Measurements from ENCODE around the gene LITAF. TPM values are rescaled to one million over a fixed set of nuclear protein-coding genes. Genes with fewer than 3 reads are reported as not detected.

The LITAF gene
- polyA plus RNA-seq, 2 of the 4 experiments (the other 2 are of a cell fraction) = 197 to 227 TPM

- DNase-seq (ENCODE audit: low read depth in 1 of 2, low spot score in 1 of 2) (no peak), ATAC-seq (no peak), FAIRE-seq (no peak)
- Histone ChIP-seq H3K4me2 (no peak overlapping the region), H3K4me3 (no peak overlapping the region), H3K9me3 (peaks cover 21% of the 10 kb centered on the region), H3K4me1 (peaks cover 47% of the 10 kb centered on the region), H3K27ac (peak overlapping the region; percentile 50 to 80)
- no peak for TF ChIP-seq ZC3H11A (IDR thresholded peaks at IDR 0.05)
- TF ChIP-seq HDAC2 (IDR thresholded peaks at IDR 0.05) = no peak
- no peak for TF ChIP-seq RFX5 (IDR thresholded peaks at IDR 0.05)
- no peak for TF ChIP-seq PBX3 (IDR thresholded peaks at IDR 0.05)
- TF ChIP-seq HES2 (IDR thresholded peaks at IDR 0.05) = no peak
- no peak for TF ChIP-seq TP53 (CRISPR knock-in tag; IDR thresholded peaks at IDR 0.05)
- TF ChIP-seq RARB (CRISPR knock-in tag; IDR thresholded peaks at IDR 0.05) = no peak
- no peak for TF ChIP-seq REST (IDR thresholded peaks at IDR 0.05)
- no peak for TF ChIP-seq FOXS1 (CRISPR knock-in tag; IDR thresholded peaks at IDR 0.05)
- TF ChIP-seq JUNB (IDR thresholded peaks at IDR 0.05) = no peak
- no peak for TF ChIP-seq CBX2 (IDR thresholded peaks at IDR 0.05; ENCODE audit: borderline replicate concordance, low read depth)
- TF ChIP-seq HEYL (CRISPR knock-in tag; IDR thresholded peaks at IDR 0.05) = no peak
- no peak for TF ChIP-seq KDM5A (IDR thresholded peaks at IDR 0.05)
- no peak for TF ChIP-seq ZNF302 (CRISPR knock-in tag; IDR thresholded peaks at IDR 0.05)
- TF ChIP-seq RAD21 (conservative IDR thresholded peaks at IDR 0.05 in 1 of 2, IDR thresholded peaks at IDR 0.05 in 1 of 2) = no peak
- TF ChIP-seq BHLHE40 (IDR thresholded peaks at IDR 0.05; ENCODE audit: low read depth, low read length) = no peak
- no peak for TF ChIP-seq SREBF2 (IDR thresholded peaks at IDR 0.05)
- 87% methylated on average over 3 of the region's 3 CpGs for whole genome bisulfite sequencing (ENCODE audit: missing lambda C conversion rate)
- ChIA-PET POLR2A (interaction anchor here (1.0 kb wide), 1 partner anchor 35 kb away, joined by 4 read pairs; the partner anchor contains the start of gene LITAF), CTCF (interaction anchor here (1.0 to 1.1 kb wide), 2 partner anchors 89 to 92 kb away, joined by 3 to 4 read pairs; no protein-coding TSS in a partner anchor)
Observed at GRCh38 chr16:11551842-11552241, 34.9 kb downstream of the LITAF start.

- Histone ChIP-seq H3K9me3 (peaks cover 12% of the 10 kb centered on the region), H3K27ac (peak overlapping the region; percentile 50 to 80), H3K4me2 (no peak overlapping the region), H3K4me3 (no peak overlapping the region), H3K4me1 (peaks cover 56% of the 10 kb centered on the region)
- no peak for FAIRE-seq
- ATAC-seq = peak in 1 of 2 experiments; percentile 6; a peak in 1 of 6 replicates
- ChIA-PET CTCF (interaction anchor here (1.0 kb wide), 1 partner anchor 90 kb away, joined by 3 read pairs; no protein-coding TSS in a partner anchor), POLR2A (interaction anchor here (1.0 kb wide), 1 partner anchor 36 kb away, joined by 4 read pairs; the partner anchor contains the start of gene LITAF)
- 77% methylated on average over 13 of the region's 13 CpGs for WGBS (ENCODE audit: missing lambda C conversion rate)
- DNase-seq (ENCODE audit: low read depth in 1 of 2, low spot score in 1 of 2) = peak in 1 of 2 experiments; percentile 57
- TF ChIP-seq REST (IDR thresholded peaks at IDR 0.05) (no peak), RNF2 (IDR thresholded peaks at IDR 0.05; ENCODE audit: borderline replicate concordance, low read depth) (no peak), POLR2A (IDR thresholded peaks at IDR 0.05; ENCODE audit: low read length) (no peak), ZNF302 (CRISPR knock-in tag; IDR thresholded peaks at IDR 0.05) (no peak), ATOH8 (CRISPR knock-in tag; IDR thresholded peaks at IDR 0.05; ENCODE audit: low read depth) (no peak), CBX8 (IDR thresholded peaks at IDR 0.05) (no peak), KDM5A (IDR thresholded peaks at IDR 0.05) (no peak), CHD4 (IDR thresholded peaks at IDR 0.05; ENCODE audit: borderline replicate concordance) (no peak), ZFP36 (IDR thresholded peaks at IDR 0.05; ENCODE audit: borderline replicate concordance, partially characterized antibody) (peak; percentile 25), HOXA7 (CRISPR knock-in tag; IDR thresholded peaks at IDR 0.05) (no peak), JUN (IDR thresholded peaks at IDR 0.05) (peak in 1 of 2 experiments; percentile 39; a peak in 1 of 5 replicates), EP300 (IDR thresholded peaks at IDR 0.05) (peak in 1 of 2 experiments; percentile 37; a peak in 2 of 5 replicates), RCOR1 (IDR thresholded peaks at IDR 0.05; ENCODE audit: low read depth, low read length) (no peak)
Observed at GRCh38 chr16:11550791-11551498, 35.8 kb downstream of the LITAF start.

Data from A549 (cell line).